GM19099 (cell line): ENCODE measurements around the gene LEO1.

ENCODE experiments used
- POLR2A ChIP-seq: IDR thresholded peaks from 3 replicates; pipeline ENCODE4 v1.6.1; 2011; ENCODE audit warnings: low read depth; ENCODE audit not compliant: insufficient read length; ENCODE audit errors: extremely low read depth

Gene LEO1

DNA sequence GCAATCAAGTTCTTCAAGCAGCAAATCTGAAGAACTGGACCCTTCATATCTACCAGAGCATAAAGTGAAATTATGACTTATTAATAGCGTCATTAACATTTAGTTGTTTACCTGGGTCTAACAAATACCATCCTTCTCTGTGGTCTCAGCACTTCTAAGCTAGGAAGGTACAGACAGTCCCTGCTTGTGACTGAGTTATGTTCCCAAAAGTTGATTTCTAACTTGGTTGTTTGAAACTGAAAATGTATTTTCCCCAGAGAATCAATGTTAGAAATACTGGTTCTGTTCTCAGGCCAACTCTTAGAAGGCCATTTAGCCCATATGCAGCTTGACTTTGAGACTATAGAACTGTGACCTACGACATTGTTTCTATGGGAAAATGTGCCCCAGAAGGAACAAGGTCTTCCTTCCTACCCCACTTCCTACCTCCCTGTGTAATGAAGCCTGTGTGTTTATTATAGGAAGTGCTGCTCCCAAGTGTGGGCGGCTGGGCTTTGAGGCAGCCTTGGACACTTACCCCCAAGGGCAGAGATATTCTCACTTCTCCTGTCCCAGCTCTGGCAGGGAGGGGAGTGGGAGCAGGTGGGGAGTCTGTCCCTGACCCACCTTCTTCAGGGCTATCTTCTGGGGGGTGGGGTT lies 35.2 kb upstream of the LEO1 start:
- TF ChIP-seq POLR2A: peak; percentile 22

DNA sequence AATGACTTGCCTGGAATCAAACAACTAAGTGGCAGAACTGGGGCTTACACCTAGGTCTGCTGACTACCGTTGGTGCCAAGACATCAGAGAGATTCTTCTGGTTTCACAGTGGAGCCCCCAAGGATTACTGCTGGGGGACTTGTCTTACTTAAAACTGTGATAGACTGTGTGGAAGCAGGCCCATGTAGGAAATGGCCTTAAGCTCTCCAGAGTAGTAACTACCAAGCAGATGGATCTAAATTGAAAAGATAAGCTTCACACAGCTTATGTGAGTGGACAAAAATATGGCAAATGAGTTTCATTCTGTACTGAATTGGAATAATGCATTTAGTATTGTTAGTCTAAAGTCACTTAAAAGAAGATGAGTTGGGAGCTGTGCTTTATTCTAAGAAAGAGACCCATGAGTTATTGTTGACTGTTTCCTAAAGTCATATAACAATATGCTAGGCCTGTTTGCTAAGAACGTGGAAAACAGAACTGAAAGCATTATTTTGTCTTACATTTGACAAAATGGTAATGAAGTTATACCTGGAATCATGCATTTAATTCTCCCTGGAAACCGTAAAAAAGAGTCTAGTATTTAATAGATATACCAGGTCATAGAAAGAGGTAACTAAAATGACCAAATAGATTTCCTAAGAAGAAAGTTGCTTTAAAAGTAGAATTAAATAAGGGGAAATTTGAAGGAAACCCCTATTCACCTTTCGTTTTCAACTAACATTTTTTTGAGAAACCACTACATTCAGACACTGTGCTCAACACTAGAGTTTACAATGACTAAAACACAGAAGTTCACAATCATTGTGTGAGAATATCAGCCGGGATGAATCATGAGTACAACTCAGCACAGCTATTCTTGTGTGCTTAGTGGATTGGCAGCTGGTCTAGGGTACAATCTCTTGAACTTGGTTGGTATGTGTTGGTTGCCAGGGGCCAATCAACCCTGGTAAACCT lies 34.4 kb upstream of the LEO1 start:
- peak; percentile 30 for TF ChIP-seq POLR2A

DNA sequence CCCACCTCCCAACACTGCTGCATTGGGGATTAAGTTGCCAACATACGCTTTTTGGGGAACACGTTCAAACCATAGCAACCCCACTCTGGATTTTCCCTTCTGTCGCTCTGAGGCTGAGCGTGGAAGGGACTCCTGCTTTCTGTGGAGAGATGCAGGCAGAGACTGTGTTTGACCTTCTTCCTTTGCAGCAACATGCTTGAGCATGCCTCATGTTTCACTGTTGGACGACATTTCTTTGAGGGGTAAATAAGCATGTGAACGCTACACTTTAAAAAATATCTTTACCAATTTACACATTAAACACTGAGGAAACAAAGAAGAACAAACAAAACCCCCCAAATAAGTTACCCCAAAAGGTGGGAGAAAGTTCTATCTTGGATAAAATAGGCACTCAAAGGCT lies 33.2 kb upstream of the LEO1 start:
- no peak for TF ChIP-seq POLR2A

DNA sequence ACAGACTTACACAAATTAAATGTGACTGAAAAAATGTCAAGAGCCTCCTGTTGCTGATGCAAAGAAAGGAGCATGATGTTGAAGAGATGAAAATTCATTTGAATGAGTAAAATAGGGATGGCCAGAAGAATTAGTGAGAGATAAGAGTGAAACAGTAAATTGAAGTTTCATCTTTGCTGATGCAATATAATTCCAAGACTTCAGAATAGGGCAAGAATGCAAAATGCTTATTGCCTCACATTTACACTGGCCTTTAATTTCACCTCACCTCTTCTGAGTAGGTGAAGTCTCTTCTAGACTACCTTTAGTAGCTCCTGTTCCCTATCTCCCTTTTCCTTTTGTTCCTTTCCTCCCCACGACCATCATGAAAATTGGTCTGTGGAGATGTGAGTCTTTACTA lies 32.1 kb upstream of the LEO1 start:
- TF ChIP-seq POLR2A: no peak

DNA sequence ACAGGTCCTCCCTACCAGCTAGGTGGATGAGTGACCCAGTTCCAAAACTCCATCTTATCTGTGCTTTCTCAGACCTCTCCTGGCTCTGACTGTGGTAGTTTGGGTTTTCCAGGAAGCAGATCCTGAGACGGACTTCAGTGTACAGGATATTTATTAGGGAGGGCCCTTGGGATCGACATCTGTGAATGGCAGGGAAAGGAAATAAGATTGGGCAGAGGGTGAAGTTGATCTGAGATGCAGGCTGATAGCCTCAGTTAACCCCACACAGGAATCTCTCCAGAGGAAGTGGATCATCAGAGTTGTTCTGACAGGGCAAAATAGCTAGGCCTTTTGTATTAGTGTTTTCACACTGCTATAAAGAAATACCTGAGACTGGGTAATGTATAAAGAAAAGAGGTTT lies 30.8 kb upstream of the LEO1 start:
- no peak for TF ChIP-seq POLR2A

DNA sequence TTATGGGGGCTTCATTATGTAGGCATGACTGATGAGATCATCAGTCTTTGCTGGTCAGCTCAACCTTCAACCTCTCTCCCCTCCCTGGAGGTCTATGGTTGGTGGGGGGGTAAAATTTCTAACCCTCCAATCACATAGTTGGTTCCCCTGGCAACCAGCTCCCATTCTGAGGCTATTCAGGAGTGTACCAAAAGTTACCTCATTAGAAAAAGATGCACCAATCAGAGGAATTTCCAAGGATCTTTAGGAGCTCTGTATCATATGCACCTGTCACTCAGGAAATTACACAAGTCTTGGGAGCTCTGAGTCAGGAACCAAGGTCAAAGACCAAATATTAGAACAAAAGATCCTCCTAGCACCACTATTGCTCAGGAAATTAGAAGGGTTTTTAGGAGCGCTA lies 21.4 kb upstream of the LEO1 start:
- no peak for TF ChIP-seq POLR2A

DNA sequence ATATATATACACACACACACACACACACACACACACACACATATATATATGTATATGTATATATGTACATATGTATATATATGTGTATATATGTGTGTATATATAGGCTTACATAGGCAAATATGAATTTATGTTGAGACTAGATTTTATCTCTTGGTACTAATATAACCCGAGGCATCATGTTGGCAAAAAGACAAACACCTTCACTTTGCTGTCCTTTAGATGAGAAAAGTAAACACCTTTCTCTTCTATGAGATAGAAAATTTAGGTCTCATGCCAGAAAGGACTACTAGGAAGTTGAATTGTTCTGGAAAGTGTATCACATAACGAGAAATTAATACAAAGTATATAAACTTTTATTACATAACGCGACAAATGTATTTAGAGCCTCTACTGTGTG lies 19.6 kb upstream of the LEO1 start:
- no peak for TF ChIP-seq POLR2A

DNA sequence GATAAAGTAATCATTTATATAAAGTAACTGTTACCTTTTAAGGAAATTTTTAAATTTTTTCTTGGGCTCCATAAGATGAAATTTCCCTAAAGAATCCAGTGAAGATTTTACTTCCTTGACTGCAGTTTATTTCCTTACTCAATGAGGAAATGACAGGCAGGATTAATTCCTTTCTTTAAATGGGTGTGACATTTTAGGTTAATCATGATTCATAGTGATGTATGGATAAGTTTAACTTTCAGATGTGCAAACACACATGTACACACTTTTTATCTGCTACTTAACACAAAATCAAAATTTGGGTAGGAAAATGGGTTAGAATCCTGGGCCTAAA lies 11.2 kb upstream of the LEO1 start:
- no peak for TF ChIP-seq POLR2A

DNA sequence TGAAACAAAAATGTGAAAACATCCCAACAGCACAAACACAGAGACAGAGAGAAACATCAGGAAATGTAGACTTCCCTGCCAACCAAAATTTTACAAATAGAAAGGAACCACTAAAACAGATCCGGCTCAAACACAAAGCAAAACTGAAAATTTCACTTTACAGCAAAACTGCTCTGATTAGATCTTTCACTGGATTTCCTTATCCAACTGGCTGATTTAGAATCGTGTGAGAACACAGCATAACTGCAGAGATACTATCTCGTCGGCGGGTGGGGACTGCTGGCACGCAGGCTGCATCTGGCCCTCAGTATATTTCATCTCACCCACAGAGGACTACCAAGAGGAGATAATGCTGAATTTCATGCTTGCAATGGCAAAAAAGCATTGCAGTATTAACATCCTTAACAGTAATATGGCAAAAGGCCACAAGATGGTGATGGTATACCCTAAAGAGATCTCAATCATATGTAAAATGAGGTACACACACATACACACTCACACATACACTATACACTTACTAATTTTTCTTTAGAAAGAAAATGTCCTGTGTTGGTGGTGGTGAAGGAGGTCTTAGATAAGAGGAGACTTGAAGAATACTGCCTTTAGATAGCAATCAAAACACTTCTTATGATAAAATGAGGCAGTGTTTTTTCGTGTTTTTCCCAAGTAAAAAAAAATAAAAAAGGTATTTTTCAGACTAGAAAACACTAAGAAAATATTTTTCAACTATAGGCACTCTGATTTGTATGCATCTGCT lies 10.6 kb upstream of the LEO1 start:
- no peak for TF ChIP-seq POLR2A

DNA sequence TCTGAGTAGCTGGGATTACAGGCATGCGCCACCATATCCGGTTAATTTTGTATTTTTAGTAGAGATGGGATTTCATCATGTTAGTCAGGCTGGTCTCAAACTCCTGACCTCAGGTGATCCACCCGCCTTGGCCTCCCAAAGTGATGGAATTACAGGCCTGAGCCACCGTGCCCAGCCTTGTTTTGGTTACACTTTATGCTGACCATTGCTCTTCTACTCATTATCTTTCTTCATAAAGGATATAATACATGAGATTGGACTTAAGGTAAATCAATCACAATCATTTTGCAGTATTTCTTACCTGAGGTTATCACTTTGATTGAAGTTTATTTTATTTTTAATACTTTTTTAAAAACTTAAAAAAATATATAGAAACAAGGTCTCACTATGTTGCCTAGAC lies 2.2 kb upstream of the LEO1 start:
- TF ChIP-seq POLR2A: no peak

DNA sequence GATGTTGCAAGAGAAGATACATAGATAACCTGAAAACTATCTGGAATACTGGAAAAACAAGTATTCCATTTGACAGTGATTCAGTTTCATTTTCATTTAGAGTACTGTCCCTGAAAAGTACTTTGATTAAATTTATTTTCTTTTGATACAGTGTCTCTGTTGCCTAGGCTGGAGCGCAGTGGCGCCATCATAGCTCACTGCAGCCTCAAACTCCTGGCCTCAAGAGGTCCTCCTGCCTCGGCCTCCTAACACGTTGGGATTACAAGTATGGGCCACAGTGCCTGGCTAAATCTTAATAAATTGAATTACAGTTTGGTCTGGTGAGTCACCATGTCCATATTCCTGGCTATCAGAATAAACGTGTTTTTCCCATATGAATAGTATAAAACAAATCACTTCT lies 1.6 kb upstream of the LEO1 start:
- TF ChIP-seq POLR2A: no peak

DNA sequence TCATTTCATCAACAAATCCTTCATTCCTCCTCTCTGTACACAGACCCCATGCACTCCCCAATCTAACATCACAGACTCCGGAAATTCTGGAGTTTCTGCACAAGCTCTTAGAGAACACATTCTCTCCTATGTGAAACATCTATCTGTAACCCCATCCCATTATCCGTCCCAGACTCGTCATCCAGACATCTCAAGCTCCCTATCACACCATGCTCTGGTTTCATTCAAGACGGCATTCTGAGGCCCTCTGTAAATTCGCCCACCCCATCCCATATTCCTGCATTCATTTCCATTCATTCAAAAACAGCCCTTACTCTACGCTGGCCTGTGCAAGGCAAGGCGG lies 575 bp downstream of the LEO1 start:
- no peak for TF ChIP-seq POLR2A

DNA sequence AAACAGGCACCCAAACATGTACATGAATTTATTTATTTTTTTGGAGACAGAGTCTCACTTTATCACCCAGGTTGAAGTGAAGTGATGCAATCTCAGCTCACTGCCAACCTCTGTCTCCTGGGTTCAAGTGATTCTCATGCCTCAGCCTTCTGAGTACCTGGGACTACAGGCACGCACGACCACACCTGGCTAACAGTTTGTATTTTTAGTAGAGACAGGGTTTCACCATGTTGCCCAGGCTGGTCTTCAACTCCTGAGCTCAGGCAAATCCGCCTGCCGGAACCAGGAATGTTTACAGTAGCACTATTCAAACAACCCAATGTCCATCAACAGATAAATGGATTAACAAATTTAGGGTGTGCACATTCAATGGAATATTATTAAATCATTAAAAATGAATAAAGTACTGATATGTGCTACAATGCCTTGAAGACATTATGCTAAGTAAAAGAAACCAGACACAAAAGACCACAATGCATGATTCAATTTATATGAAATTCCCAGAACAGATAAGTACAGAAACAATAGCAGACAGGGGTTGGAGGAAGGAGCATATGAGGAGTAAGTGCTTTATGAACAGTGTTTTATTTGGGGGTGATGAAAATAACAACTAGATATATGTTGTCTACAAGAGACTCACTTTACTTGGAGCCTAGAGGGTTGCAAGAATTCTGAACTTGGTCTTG lies 1.3 kb downstream of the LEO1 start:
- no peak for TF ChIP-seq POLR2A

DNA sequence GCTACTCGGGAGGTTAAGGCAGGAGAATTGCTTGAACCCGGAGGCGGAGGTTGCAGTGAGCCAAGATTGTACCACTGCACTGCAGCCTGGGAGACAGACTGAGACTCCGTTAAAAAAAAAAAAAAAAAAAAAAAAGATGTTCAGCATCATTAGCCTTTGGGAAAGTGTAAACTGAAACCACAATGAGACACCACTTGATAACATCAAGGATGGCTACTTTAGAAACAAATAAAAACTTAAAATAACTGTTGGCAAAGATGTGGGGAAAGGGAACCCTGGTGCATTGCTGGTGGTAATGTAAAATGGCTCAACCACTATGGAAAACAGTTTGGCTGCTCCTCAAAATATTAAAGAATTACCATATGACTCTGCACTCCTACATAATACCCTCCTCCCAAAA lies 1.9 kb downstream of the LEO1 start:
- TF ChIP-seq POLR2A: no peak

DNA sequence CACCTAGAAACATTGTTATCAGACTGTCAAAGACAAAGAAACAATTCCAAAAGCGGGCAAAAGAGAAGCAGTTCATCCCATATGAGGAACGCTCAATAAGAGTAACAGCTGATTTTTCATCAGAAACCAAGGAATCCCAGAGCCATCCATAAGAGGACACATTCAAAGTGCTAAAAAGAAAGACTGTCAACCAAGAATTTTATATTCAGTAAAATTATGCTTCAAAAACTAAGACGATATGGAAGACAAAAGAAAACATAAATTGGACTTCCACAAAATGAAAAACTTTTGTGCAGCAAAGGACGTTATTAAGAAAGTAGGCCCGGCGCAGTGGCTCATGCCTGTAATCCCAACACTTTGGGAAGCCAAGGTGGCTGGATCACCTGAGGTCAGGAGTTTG lies 4.0 kb downstream of the LEO1 start:
- no peak for TF ChIP-seq POLR2A

DNA sequence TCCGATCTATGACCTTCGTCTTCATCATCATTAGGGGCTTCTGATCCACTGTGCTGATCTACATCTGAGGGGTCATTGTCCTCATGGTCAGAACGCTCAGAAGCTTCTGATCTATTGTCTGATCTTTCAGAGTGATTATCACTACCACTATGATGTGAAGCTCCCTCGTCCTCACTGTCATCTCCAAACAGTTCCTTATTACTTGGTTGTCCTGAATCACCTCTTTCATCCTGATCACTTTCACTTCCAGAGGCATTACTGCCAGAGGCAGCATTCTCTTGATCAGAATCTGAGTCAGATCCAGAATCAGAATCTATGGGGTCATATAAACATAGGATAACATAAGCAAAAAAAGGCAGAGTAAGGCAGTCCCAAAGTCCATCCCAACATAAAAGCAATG lies 5.4 kb downstream of the LEO1 start:
- no peak for TF ChIP-seq POLR2A

DNA sequence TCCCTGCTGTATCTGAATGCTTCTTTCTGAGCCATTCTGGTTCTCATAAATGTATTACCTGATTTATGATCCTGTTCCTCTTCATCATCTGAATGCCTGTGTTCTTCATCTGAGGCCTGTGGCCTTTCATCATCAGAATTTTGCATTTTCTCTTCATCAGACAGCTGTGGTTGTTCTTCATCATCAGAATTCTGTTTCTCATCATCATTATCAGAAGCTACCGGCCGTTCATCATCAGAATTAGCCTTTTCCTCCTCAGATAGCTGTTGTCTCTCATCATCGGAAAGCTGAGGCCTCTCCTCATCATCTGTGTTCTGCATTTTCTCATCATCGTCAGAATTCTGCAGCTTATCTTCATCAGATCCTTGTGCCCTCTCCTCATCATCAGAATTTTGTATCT lies 5.9 kb downstream of the LEO1 start:
- TF ChIP-seq POLR2A: no peak
